Activated CD4-positive, CD25-positive, alpha-beta regulatory T cell treated with anti-CD3 and anti-CD28 coated beads, Interleukin-2, amount 50 U/mL, for 72 hours (primary cell): Measurements from ENCODE around the gene NDUFA5.

Experiments used
- DNase-seq: peaks from one replicate; pipeline ENCODE4 v3.0.0; 2021

Gene NDUFA5

DNA sequence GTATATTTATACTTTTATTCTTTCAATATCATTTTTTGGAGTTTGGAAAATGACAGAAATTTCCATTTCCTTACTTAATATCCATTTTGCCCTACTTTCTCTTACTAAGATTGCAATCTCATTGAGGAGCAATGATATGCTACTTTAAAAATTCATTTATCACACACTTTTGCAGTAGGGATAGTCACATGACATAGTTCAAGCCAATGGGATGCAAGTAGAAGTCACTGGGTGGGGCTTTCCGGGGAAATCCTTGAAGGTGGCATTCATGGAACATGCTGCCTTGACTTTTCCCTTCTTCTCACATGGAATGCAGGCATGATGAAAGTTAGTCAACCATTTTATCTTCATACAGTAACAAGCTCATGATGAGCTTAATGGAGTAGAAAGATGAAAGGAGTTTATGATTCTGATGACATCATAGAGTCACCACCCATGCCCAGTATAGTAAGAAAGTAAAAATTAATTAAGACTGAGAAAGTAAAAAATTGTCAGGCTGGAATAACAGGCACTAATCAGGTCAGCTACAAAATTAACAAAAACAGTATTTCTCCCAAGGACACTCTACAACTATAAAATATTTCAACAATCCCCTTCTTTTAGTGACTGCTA is 56.6 kb downstream of the NDUFA5 start:
- no peak for DNase-seq

- DNase-seq: no peak
Measured at GRCh38 chr7:123499211-123499970, 58.2 kb downstream of the NDUFA5 start.

- no peak for DNase-seq
Measured at GRCh38 chr7:123498601-123499000, 59.0 kb downstream of the NDUFA5 start.

DNA sequence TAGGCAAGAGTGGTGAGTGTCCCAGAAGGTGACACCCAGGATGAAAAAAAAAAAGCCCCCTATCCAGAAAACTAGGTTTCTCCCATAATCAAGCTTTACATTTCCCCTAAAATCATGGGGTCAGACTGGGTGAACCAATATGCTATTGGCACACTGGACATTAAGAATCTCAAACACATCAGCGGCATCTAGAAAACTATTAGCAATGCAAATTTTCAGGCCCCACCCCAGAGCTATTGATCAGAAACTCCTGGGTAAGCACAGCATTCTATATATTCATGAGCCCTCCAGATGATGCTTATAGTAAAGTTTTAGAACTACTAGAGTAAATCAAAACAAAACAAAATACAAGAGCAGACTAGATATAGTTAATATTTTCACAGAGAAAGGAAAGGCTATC is 59.6 kb downstream of the NDUFA5 start:
- no peak for DNase-seq

DNA sequence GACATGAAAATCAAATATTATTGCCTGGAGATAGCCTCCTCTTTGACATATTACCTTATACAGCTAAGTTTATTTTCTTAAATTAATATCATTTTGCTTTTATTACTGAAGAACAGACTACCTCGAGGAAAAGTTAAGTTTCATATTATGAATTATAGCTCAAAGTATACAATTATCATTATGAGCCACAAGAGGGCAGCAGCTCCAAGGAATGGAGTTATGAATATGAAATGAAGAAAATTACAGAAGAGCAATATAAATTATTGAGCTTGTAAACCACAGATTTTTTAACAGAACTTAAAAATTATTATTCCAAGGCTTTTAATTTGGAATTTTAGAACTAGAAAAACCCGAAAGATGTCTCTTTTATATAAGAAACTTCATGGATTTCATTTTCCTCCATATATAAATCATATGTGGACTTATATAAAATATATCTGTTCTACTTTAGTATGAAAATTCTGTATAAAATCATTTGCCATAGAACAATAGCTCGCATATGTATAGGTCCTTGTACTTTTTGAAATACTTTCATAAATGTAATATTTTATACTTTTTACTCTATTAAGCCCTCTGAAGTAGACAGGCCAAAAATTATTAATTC is 63.3 kb downstream of the NDUFA5 start:
- DNase-seq: no peak

GRCh38 chr7:123492485-123492884 is 65.1 kb downstream of the NDUFA5 start:
- DNase-seq: no peak
